HepG2 (cell line): ENCODE results near the gene TYW1.
"Not testable (repeated sequence)": the region's sequence is repeated elsewhere in the genome, so short reads cannot be mapped to it uniquely, and the experiment has no call there.

Experiments used
- CHD4 ChIP-seq: fragments of 200-600 bp; sonication (generic); IDR thresholded peaks from 2 replicates; pipeline ENCODE4 v1.7.0; 2017; ENCODE audit warnings: mild to moderate bottlenecking, low read length, borderline replicate concordance
- POLR2A ChIP-seq, 2 experiments: IDR thresholded peaks; 2 replicates each; pipeline ENCODE4 v1.6.1; 2011; ENCODE audit warnings: low read depth in 2 of 2, low read length in 2 of 2, mild to moderate bottlenecking in 1 of 2, moderate library complexity in 1 of 2; ENCODE audit not compliant: insufficient read depth in 1 of 2
- ZNF121 ChIP-seq: sonication (generic); formaldehyde crosslinking; IDR thresholded peaks from 2 replicates; pipeline ENCODE4 v1.5.0; 2020; ENCODE audit warnings: mild to moderate bottlenecking, missing genetic modification reagents
- ZNF597 ChIP-seq: sonication (generic); formaldehyde crosslinking; IDR thresholded peaks from 2 replicates; pipeline ENCODE4 v1.5.0; 2020; ENCODE audit warnings: missing genetic modification reagents
- TF ChIP-seq, protein P1 (sequence below): sonication (generic); formaldehyde crosslinking; IDR thresholded peaks from 2 replicates; pipeline ENCODE4 v1.8.1; 2022; ENCODE audit warnings: mild to moderate bottlenecking, missing genetic modification reagents
- TF ChIP-seq, protein P2 (sequence below): sonication (generic); formaldehyde crosslinking; IDR thresholded peaks from 2 replicates; pipeline ENCODE4 v1.5.0; 2020; ENCODE audit warnings: mild to moderate bottlenecking, missing genetic modification reagents, moderate library complexity

DNA sequence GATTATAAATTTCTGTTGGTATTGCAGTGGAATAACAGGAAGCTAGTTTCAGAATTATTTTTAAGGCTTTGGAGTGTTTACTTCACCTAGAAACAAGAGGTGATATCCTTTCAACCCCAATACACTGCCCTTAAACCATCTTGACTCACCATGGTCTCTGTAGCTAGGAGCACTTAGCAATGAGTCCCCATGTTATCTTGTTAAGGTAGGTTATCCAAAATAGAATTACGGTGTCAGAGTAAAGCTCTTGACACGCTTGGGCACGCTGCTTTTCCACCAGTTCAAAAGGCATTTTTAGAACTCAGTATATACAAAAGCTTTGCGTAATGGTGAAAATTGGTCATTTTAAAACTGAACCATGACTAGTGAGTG is 46.9 kb downstream of the TYW1 start:
- TF ChIP-seq ZNF121 (CRISPR knock-in tag); POLR2A (IDR thresholded peaks at IDR 0.05; ENCODE audit: insufficient read depth in 1 of 2, low read depth in 2 of 2, low read length in 2 of 2); CHD4; ZNF597 (CRISPR knock-in tag): not testable (repeated sequence)
- TF ChIP-seq, protein P1, sequence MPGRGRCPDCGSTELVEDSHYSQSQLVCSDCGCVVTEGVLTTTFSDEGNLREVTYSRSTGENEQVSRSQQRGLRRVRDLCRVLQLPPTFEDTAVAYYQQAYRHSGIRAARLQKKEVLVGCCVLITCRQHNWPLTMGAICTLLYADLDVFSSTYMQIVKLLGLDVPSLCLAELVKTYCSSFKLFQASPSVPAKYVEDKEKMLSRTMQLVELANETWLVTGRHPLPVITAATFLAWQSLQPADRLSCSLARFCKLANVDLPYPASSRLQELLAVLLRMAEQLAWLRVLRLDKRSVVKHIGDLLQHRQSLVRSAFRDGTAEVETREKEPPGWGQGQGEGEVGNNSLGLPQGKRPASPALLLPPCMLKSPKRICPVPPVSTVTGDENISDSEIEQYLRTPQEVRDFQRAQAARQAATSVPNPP (CRISPR knock-in tag): not testable (repeated sequence)
- TF ChIP-seq, protein P2, sequence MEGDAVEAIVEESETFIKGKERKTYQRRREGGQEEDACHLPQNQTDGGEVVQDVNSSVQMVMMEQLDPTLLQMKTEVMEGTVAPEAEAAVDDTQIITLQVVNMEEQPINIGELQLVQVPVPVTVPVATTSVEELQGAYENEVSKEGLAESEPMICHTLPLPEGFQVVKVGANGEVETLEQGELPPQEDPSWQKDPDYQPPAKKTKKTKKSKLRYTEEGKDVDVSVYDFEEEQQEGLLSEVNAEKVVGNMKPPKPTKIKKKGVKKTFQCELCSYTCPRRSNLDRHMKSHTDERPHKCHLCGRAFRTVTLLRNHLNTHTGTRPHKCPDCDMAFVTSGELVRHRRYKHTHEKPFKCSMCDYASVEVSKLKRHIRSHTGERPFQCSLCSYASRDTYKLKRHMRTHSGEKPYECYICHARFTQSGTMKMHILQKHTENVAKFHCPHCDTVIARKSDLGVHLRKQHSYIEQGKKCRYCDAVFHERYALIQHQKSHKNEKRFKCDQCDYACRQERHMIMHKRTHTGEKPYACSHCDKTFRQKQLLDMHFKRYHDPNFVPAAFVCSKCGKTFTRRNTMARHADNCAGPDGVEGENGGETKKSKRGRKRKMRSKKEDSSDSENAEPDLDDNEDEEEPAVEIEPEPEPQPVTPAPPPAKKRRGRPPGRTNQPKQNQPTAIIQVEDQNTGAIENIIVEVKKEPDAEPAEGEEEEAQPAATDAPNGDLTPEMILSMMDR (CRISPR knock-in tag): not testable (repeated sequence)
